Fibroblast of mammary gland (primary cell): ENCODE data around the gene LENEP.

Experiments
- DNase-seq: peaks from one replicate; pipeline ENCODE4 v3.0.0-alpha.2; 2010; ENCODE audit warnings: low read depth
- H3K4me3 ChIP-seq: 2 replicates; pipeline ENCODE4 v1.5.1; 2011; ENCODE audit warnings: low read depth, mild to moderate bottlenecking, low read length, moderate library complexity; ENCODE audit not compliant: control insufficient read depth
- CTCF ChIP-seq: conservative IDR thresholded peaks from 2 replicates; pipeline ENCODE4 v1.5.1; 2011; ENCODE audit warnings: low read depth, low read length, inconsistent platforms; ENCODE audit not compliant: control insufficient read depth, insufficient read depth

Gene LENEP

GRCh38 chr1:155009742-155010141 is 16.4 kb downstream of the LENEP start:
- DNase-seq, result no peak
- H3K4me3 ChIP-seq, result no peak overlapping the region
- TF ChIP-seq CTCF, result no peak

- no peak for TF ChIP-seq CTCF
- no peak overlapping the region for H3K4me3 ChIP-seq
- DNase-seq, result no peak
Observed at GRCh38 chr1:155010211-155010918, 17.0 kb downstream of the LENEP start.

- H3K4me3 ChIP-seq, result no peak overlapping the region
- TF ChIP-seq CTCF, result no peak
- DNase-seq, result no peak
Observed at GRCh38 chr1:155011004-155011416, 17.6 kb downstream of the LENEP start.

- TF ChIP-seq CTCF, result no peak
- H3K4me3 ChIP-seq, result no peak overlapping the region
- no peak for DNase-seq
Observed at GRCh38 chr1:155011437-155012025, 18.1 kb downstream of the LENEP start.

- TF ChIP-seq CTCF, result no peak
- DNase-seq, result peak; percentile 77
- no peak overlapping the region for H3K4me3 ChIP-seq
Observed at GRCh38 chr1:155012026-155012546, 18.7 kb downstream of the LENEP start.

- no peak overlapping the region for H3K4me3 ChIP-seq
Observed at GRCh38 chr1:155012776-155013602, 19.6 kb downstream of the LENEP start.

More at GRCh38 chr1:155012776-155013602, 19.6 kb downstream of the LENEP start:
- DNase-seq, result no peak
- TF ChIP-seq CTCF, result no peak
